VCaP (cell line): ENCODE measurements around the gene PTGDR.
A peak's percentile ranks its signal among the peaks of the same experiment; 100 is the strongest.

Experiments used
- H3K27ac ChIP-seq: fragments of 450-650 bp; 2 replicates; pipeline ENCODE4 v1.5.1; 2017
- TF ChIP-seq, protein P1 (sequence below): fragments of 450-650 bp; conservative IDR thresholded peaks from 2 replicates; pipeline ENCODE4 v1.5.1; 2017; ENCODE audit warnings: mild to moderate bottlenecking, moderate library complexity

The PTGDR gene

DNA sequence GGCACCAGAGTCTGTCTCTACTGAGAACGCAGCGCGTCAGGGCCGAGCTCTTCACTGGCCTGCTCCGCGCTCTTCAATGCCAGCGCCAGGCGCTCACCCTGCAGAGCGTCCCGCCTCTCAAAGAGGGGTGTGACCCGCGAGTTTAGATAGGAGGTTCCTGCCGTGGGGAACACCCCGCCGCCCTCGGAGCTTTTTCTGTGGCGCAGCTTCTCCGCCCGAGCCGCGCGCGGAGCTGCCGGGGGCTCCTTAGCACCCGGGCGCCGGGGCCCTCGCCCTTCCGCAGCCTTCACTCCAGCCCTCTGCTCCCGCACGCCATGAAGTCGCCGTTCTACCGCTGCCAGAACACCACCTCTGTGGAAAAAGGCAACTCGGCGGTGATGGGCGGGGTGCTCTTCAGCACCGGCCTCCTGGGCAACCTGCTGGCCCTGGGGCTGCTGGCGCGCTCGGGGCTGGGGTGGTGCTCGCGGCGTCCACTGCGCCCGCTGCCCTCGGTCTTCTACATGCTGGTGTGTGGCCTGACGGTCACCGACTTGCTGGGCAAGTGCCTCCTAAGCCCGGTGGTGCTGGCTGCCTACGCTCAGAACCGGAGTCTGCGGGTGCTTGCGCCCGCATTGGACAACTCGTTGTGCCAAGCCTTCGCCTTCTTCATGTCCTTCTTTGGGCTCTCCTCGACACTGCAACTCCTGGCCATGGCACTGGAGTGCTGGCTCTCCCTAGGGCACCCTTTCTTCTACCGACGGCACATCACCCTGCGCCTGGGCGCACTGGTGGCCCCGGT lies at the start of gene PTGDR:
Gene PTGDR (plus strand): TSS at position 198 of the 778 bp plus-strand sequence. CDS start 117 bp downstream, at position 315.
- TF ChIP-seq, protein P1, sequence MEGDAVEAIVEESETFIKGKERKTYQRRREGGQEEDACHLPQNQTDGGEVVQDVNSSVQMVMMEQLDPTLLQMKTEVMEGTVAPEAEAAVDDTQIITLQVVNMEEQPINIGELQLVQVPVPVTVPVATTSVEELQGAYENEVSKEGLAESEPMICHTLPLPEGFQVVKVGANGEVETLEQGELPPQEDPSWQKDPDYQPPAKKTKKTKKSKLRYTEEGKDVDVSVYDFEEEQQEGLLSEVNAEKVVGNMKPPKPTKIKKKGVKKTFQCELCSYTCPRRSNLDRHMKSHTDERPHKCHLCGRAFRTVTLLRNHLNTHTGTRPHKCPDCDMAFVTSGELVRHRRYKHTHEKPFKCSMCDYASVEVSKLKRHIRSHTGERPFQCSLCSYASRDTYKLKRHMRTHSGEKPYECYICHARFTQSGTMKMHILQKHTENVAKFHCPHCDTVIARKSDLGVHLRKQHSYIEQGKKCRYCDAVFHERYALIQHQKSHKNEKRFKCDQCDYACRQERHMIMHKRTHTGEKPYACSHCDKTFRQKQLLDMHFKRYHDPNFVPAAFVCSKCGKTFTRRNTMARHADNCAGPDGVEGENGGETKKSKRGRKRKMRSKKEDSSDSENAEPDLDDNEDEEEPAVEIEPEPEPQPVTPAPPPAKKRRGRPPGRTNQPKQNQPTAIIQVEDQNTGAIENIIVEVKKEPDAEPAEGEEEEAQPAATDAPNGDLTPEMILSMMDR: no peak
- H3K27ac ChIP-seq: no peak within 1 kb of the TSS

- TF ChIP-seq, protein P1: no peak
- no peak overlapping the region for H3K27ac ChIP-seq
Measured at GRCh38 chr14:52219488-52220084, 47.9 kb upstream of the PTGDR start.

- no peak overlapping the region for H3K27ac ChIP-seq
- TF ChIP-seq, protein P1: no peak
Measured at GRCh38 chr14:52220924-52221811, 46.3 kb upstream of the PTGDR start.

DNA sequence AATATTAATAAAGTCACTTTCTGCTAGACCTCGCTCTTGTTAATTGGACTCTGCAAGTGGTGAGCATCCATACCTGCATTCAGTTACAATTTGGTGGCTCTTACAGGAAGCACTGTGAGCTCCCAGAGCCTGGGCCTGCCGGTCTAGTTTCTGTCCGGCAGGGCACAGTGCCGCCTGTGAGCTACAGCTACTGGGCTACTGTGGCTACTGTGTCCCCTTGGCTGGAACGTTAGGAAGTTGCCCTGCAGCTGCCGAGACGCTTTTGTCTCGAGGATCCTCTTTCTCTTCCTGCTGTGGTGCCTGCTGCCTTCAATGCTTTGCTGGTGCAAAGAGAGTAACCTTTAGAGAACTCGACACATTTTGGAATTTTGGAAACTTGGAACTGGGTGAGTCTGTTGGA lies 44.6 kb upstream of the PTGDR start:
- TF ChIP-seq, protein P1: no peak
- no peak overlapping the region for H3K27ac ChIP-seq

- no peak overlapping the region for H3K27ac ChIP-seq
- TF ChIP-seq, protein P1: no peak
Measured at GRCh38 chr14:52227619-52228222, 39.8 kb upstream of the PTGDR start.

DNA sequence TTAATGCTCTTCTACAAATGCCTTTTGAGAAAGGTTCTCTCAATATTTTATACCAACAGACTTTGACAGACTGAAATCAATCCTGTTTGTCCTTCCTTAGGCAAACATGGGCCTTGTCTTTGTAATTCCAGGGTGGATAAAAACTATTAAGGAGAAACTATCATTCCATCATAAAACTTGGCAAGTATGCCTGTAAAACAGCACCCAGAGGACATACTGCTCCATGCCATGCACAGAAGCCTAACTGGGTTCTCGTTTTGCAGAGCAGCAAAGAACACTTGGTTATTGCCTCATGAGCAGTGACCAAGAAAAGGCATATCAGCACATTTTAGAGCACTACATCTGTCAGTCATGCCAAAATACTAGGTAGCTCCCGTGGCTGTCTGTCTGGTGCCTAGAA lies 33.8 kb upstream of the PTGDR start:
- TF ChIP-seq, protein P1: no peak
- peak overlapping the region; percentile 42 for H3K27ac ChIP-seq
